DMS153 treated with DMSO at 0.1 percent for 48 hours (cell line): ENCODE results near the gene CENPE.

ENCODE experiments used
- DNase-seq: peaks from one replicate; lab custom pipeline; 2025; ENCODE audit not compliant: unreplicated experiment; lab: John Stamatoyannopoulos, UW

Gene CENPE

GRCh38 chr4:103079621-103080020 is 118.5 kb downstream of the CENPE start:
- DNase-seq = no peak

GRCh38 chr4:103076747-103077347 is 121.3 kb downstream of the CENPE start, which contains the start of gene SLC9B2:
SLC9B2 (minus strand) TSS chr4:103076761; CDS start chr4:103067550, 9,211 bp downstream.
- no peak for DNase-seq

GRCh38 chr4:103075894-103076746 is 122.0 kb downstream of the CENPE start:
- peak; percentile 39 for DNase-seq

- DNase-seq = no peak
Observed at GRCh38 chr4:103075435-103075893, 122.7 kb downstream of the CENPE start.

DNA sequence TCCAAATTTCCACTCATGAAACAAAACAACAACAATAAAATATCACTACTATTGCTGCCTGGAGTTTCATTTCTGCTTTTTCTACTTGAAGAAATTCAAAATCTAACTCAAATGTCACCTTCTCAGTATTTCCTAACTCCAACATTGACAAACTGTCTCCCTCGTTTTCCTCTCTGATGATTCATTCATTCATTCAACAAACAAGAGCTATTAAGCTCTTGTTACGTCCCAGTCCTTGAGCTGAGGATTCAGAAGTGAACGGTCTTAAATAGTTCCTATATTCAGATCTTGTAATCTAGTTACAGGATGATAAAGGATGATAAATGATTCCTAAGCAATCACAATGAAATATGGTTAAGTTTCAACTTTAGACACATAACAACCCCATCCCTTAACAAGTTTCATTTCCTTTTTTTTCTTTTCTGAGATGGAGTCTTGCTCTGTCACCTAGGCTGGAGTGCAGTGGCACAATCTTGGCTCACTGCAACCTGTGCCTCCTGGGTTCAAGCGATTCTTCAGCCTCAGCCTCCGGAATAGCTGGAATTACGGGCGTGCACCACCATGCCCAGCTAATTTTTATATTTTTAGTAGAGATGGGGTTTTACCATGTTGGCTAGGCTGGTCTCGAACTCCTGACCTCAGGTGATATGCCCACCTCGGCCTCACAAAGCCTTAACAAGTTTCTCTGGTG is 123.3 kb downstream of the CENPE start:
- no peak for DNase-seq

DNA sequence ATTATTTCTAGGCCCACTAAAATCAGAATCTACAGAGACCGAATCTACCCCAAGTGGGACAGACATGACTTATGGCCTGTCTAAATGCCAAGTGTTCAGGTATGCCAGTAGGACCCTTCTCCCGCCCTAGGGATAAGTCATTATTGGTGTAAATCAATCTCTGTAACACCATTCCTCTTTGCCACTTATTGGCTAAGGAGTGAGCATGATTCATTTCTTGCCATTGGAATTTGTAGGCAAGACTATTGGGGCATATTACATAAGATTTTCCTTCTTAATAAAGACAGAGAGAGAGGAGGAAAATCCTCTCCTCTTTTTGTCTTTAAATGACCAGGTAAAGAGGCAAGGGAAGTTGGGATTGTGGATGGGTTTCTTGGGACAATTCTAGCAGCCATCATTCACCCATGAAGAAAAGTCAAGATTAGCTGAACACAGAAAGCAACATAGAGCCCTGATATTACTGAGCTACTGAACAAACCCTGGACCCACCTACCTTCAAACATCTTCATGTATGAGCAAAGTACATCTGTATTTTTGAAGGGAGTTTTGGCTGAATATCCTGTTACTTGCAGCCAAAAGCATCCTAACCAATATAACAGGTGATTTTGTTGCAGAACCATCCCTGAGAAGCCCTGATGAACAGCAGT is 124.2 kb downstream of the CENPE start:
- no peak for DNase-seq

GRCh38 chr4:103067841-103068547 is 130.1 kb downstream of the CENPE start:
- no peak for DNase-seq

DNA sequence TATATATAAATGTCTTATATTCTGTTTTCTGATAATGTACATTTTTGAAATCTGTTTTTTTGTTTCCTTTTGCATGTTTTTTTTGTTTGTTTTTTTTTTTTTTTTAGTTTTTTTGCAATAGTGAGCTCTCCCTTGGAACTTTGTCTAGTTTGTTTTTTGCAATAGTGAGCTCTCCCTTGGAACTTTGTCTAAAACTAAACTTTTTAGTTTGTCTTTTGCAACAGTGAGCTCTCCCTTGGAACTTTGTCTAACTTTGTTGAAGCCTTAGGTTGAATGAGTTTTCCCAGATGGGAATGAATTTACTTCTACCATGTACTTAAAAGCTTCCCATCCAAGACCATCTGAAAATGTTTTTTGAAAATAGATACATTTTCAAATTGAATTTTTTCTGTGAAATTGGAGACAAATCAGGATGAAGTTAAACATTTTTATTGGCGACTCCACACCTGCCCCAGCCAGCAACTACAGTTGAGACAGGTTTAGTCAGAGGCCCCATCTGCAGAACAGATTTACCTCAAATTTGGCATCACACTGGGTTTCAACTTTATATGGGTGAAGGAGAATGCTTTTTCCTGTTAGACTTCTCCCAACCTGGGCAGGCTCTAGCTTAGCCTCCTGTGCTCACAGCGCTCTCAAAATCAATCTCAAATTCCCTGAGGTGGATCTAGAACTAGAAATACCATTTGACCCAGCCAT is 137.5 kb downstream of the CENPE start:
- no peak for DNase-seq
